Coronary artery (tissue), 2 donors: ENCODE measurements around the gene RAB3GAP1.
"Not testable (repeated sequence)": the region's sequence is repeated elsewhere in the genome, so short reads cannot be mapped to it uniquely, and the experiment has no call there.

Experiments used
- DNase-seq: peaks from one replicate; pipeline ENCODE4 v3.0.0-alpha.2; 2017; ENCODE audit warnings: low spot score
- H3K27ac ChIP-seq, 2 donors: fragments of 200-600 bp; sonication (generic); one replicate each; pipeline ENCODE4 v1.5.1; 2016 to 2019
- H3K4me3 ChIP-seq: fragments of 200-600 bp; sonication (generic); 2 replicates; pipeline ENCODE4 v1.5.1; 2016; ENCODE audit warnings: mild to moderate bottlenecking, moderate library complexity
- TF ChIP-seq, protein P1 (sequence below): fragments of 200-600 bp; sonication (generic); IDR thresholded peaks from one replicate; pipeline ENCODE4 v1.5.1; 2019; ENCODE audit warnings: antibody characterized with exemption

Gene RAB3GAP1

DNA sequence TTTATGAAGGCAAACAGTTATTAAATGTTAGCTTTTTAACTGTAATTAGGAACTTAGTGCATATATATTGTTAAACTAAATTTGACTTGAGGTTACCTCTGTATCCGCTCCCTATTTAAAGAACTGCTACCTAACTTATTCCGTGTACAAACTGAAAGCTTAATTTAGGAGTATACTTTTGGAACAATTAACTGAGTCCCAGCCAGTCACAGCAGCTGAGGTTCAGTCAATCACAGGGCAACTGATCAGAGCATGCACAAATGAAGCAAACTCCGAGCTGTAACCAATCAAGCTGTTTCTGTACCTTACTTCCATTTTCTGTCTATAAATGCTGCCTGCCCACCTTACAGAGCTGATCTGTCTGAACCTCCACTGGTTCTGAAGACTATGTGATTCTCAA is 61.2 kb downstream of the RAB3GAP1 start:
- no peak for DNase-seq
- TF ChIP-seq, protein P1, sequence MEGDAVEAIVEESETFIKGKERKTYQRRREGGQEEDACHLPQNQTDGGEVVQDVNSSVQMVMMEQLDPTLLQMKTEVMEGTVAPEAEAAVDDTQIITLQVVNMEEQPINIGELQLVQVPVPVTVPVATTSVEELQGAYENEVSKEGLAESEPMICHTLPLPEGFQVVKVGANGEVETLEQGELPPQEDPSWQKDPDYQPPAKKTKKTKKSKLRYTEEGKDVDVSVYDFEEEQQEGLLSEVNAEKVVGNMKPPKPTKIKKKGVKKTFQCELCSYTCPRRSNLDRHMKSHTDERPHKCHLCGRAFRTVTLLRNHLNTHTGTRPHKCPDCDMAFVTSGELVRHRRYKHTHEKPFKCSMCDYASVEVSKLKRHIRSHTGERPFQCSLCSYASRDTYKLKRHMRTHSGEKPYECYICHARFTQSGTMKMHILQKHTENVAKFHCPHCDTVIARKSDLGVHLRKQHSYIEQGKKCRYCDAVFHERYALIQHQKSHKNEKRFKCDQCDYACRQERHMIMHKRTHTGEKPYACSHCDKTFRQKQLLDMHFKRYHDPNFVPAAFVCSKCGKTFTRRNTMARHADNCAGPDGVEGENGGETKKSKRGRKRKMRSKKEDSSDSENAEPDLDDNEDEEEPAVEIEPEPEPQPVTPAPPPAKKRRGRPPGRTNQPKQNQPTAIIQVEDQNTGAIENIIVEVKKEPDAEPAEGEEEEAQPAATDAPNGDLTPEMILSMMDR = no peak
- Histone ChIP-seq H3K27ac (no peak overlapping the region), H3K4me3 (no peak overlapping the region)

DNA sequence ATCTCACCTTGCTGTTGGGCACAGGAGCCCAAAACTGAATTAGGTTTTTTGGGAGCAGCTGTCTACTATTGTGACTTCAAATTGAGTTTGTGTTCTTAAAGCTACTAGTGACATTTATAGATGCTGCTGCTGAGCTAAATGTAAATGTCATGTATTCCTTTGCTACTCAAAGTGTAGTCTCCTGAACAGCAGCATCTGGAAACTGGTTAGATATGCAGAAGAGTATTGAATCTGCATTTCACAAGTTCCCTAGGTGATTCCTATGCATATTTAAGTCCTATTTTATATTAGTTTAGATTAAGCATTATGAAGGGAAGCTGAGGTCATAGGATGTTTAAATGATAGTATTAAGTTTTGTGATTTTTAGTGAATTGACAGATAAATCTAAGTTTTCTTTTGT is 67.5 kb downstream of the RAB3GAP1 start:
- H3K4me3 ChIP-seq = no peak overlapping the region
- no peak for DNase-seq
- no peak overlapping the region for H3K27ac ChIP-seq
- TF ChIP-seq, protein P1 = no peak

DNA sequence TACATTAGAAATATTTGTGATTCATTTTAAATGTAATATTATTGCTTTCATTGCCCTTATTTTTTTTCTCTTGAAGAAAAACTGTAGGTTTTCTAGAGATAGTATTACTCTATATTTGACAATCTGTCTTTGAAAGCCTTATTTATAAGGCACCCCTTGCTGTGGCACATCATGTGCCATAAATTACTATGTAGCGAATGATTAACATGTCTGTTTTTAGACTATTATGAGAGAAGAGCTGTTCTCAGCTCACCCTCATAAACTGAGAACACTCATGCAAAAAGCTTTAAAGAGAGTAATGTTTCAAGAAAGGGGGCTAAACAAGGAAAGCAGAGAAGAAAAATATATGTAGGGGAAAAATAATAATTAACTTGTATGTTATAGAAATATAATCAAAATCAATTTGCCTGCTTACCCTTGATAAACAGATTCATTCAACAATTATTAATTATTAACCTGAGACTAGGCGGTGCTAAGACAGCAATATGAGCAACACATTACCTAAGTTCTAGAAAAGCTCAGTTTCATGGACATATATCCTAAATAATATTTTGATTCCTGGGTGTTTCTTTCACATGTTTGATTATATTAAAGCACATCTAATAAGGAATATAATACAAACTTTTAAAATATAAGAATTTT is 69.0 kb downstream of the RAB3GAP1 start:
- H3K4me3 ChIP-seq = no peak overlapping the region
- no peak for DNase-seq
- TF ChIP-seq, protein P1 = no peak
- no peak overlapping the region for H3K27ac ChIP-seq

DNA sequence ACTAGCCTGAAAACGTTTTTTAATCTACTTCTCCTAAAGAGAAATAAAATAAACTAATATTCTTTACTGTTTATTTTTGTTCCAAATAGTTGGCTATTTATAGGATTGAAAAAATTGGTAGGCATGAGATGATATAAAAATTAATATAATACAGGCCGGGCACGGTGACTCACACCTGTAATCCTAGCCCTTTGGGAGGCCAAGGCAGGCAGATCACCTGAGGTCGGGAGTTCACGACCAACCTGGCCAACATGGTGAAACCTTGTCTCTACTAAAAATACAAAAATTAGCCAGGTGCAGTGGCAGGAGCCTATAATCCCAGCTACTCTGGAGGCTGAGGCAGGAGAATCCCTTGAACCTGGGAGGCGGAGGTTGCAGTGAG is 69.6 kb downstream of the RAB3GAP1 start:
- H3K27ac ChIP-seq, H3K4me3 ChIP-seq, DNase-seq: not testable (repeated sequence)

DNA sequence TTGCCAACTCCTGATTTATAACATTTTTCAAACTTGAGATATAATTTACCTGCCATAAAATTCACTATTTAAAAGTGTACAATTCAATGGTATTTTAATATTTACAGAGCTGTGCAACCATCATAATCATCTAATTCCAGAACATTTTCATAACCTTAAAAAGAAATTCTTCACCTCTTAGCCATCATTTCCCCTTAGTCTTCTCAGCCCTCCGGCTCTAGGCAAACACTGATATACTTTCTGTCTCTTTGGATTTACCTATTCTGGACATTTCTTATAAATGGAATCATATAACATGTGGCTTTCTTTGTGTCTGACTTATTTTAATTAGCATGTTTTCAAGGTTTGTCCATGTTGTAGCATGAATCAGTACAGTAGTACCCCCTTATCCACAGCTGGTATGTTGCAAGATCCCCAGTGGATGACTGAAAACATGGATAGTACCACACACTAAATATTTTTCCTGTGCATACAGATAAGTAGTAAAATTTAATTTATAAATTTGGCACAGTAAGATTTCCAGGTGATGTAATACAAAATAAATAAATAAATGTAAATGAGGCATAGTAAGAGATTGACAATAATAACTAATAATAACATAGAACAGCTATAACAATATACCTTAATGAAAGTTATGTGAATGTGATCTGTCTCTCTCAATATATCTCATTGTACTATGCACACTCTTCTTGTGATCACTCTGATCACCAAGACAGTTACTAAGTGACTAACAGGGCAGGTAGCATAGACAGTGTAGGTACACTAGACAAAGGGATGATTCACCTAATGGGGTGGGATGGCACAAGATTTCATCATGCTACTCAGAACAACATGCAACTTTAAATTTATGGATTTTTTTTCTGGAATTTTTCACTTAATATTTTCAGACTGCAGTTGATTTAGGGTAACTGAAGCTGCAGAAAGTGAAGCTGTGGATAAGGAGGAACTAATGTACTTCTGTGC is 73.1 kb downstream of the RAB3GAP1 start:
- no peak overlapping the region for H3K4me3 ChIP-seq
- no peak overlapping the region for H3K27ac ChIP-seq
- no peak for DNase-seq
- TF ChIP-seq, protein P1 = no peak

DNA sequence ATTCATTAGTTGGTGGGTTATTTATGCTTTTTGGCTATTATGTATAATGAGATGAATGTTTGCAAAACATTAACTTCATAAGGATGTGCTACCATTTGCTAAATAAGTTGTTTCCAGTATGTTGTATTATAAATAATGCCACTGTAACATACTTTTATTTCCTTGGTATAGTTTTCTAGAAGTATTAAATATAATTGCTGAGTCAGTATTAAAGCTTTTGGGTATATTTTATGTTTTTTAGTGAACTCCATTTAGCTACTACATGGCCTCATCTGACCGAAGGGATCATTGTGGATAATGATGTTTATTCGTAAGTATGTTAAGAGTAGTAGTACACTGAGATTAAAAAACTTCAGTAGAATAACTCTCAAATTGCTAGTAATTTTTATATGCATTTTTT is 73.8 kb downstream of the RAB3GAP1 start:
- no peak for DNase-seq
- TF ChIP-seq, protein P1 = no peak
- no peak overlapping the region for H3K27ac ChIP-seq
- no peak overlapping the region for H3K4me3 ChIP-seq

DNA sequence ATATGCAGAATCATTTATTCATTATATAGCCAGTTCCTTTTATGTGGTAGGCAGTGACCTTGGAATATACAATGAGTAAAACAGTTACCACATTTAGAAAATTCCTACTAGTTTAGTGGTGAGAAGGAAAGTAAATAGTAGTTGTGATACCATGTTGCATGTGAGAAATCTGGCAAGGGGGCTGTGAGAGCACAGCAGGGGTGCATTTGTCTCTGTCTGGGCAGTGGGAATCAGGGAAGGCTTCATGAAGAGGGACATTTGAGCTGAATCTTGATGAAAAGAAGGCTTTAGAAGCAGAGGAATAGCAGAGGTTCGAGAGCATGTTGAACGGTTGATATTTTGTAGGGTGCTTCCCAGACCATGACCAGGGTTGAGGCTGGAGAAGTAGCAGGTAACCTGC is 78.7 kb downstream of the RAB3GAP1 start:
- no peak overlapping the region for H3K27ac ChIP-seq
- no peak for DNase-seq
- TF ChIP-seq, protein P1 = no peak
- no peak overlapping the region for H3K4me3 ChIP-seq
